HG02763 (cell line): Measurements from ENCODE around the gene RPTOR.

Source experiments
- ATAC-seq: cut with Tn5 transposase; IDR thresholded peaks from one replicate; pipeline ENCODE4 v1.9.1; 2021; ENCODE audit warnings: mild to moderate bottlenecking, moderate library complexity; ENCODE audit not compliant: unreplicated experiment

The RPTOR gene

GRCh38 chr17:80947200-80947940 is 402.7 kb downstream of the RPTOR start:
- no peak for ATAC-seq

- ATAC-seq, result no peak
Measured at GRCh38 chr17:80948019-80948975, 403.7 kb downstream of the RPTOR start.

GRCh38 chr17:80948976-80949450 is 404.4 kb downstream of the RPTOR start:
- ATAC-seq, result no peak

- no peak for ATAC-seq
Measured at GRCh38 chr17:80949451-80950421, 405.1 kb downstream of the RPTOR start.

GRCh38 chr17:80950466-80951120 is 406.0 kb downstream of the RPTOR start:
- ATAC-seq, result no peak

GRCh38 chr17:80951121-80952090 is 406.8 kb downstream of the RPTOR start:
- no peak for ATAC-seq

- ATAC-seq, result no peak
Measured at GRCh38 chr17:80952291-80952690, 407.7 kb downstream of the RPTOR start.

- no peak for ATAC-seq
Measured at GRCh38 chr17:80953471-80954315, 409.1 kb downstream of the RPTOR start.

- ATAC-seq, result no peak
Measured at GRCh38 chr17:80955078-80955477, 410.4 kb downstream of the RPTOR start.

GRCh38 chr17:80955671-80956280 is 411.1 kb downstream of the RPTOR start:
- ATAC-seq, result no peak

- ATAC-seq, result no peak
Measured at GRCh38 chr17:80956321-80957190, 411.9 kb downstream of the RPTOR start.

GRCh38 chr17:80957461-80957941 is 412.9 kb downstream of the RPTOR start:
- no peak for ATAC-seq

GRCh38 chr17:80959330-80960036 is 414.8 kb downstream of the RPTOR start:
- no peak for ATAC-seq

GRCh38 chr17:80960037-80960796 is 415.6 kb downstream of the RPTOR start:
- no peak for ATAC-seq

- no peak for ATAC-seq
Measured at GRCh38 chr17:80960797-80961452, 416.3 kb downstream of the RPTOR start.
